ENCODE results near the gene CXCR6. TPM values are rescaled to one million over a fixed set of nuclear protein-coding genes. Genes with fewer than 3 reads are reported as not detected.

Gene CXCR6
- total RNA-seq, 1 donor from 2014 or later, result 9.3 TPM

GRCh38 chr3:45942051-45942825 lies 1.0 kb upstream of the CXCR6 start:
- H3K9me3 Mint-ChIP-seq, result peaks cover 3% of the 10 kb centered on the region
- no peaks in the 10 kb centered on the region for H3K27me3 Mint-ChIP-seq (ENCODE audit: low read depth)
- intact Hi-C loops (cut with micrococcal nuclease), result loop anchor here (2.0 to 10.0 kb wide), 3 partner anchors 77 to 430 kb away; partner anchors contain the start of gene CCR5
- H3K4me1 Mint-ChIP-seq (ENCODE audit: low read depth), result peaks cover 68% of the 10 kb centered on the region
- peak overlapping the region; percentile 82 for H3K27ac Mint-ChIP-seq
- H3K36me3 Mint-ChIP-seq (ENCODE audit: low read depth), result peaks cover 78% of the 10 kb centered on the region
- DNase-seq (ENCODE audit: low spot score), result no peak
- no peak overlapping the region for H3K4me3 Mint-ChIP-seq (ENCODE audit: low read depth)

- no peak for DNase-seq (ENCODE audit: low spot score)
- Mint-ChIP-seq H3K27me3 (ENCODE audit: low read depth) (no peaks in the 10 kb centered on the region), H3K9me3 (peaks cover 3% of the 10 kb centered on the region), H3K36me3 (ENCODE audit: low read depth) (peaks cover 84% of the 10 kb centered on the region), H3K4me3 (ENCODE audit: low read depth) (peak overlapping the region; percentile 58), H3K27ac (peak overlapping the region; percentile 78), H3K4me1 (ENCODE audit: low read depth) (peaks cover 80% of the 10 kb centered on the region)
- intact Hi-C loops (cut with micrococcal nuclease), result loop anchor here (5.0 to 10.0 kb wide), 2 partner anchors 340 to 427 kb away; partner anchors contain the start of gene CCR5
Observed at GRCh38 chr3:45944830-45945620, 1.8 kb downstream of the CXCR6 start.

- intact Hi-C loops (cut with micrococcal nuclease), result loop anchor here (10.0 kb wide), 1 partner anchor 338 kb away; no protein-coding TSS in a partner anchor
- Mint-ChIP-seq H3K9me3 (no peaks in the 10 kb centered on the region), H3K27ac (peak overlapping the region; percentile 7), H3K4me3 (ENCODE audit: low read depth) (no peak overlapping the region), H3K36me3 (ENCODE audit: low read depth) (peaks cover 84% of the 10 kb centered on the region), H3K4me1 (ENCODE audit: low read depth) (peaks cover 82% of the 10 kb centered on the region), H3K27me3 (ENCODE audit: low read depth) (no peaks in the 10 kb centered on the region)
- DNase-seq (ENCODE audit: low spot score), result no peak
Observed at GRCh38 chr3:45946307-45946706, 3.0 kb downstream of the CXCR6 start.

GRCh38 chr3:45946875-45947274 lies 3.6 kb downstream of the CXCR6 start:
- no peak overlapping the region for H3K4me3 Mint-ChIP-seq (ENCODE audit: low read depth)
- H3K4me1 Mint-ChIP-seq (ENCODE audit: low read depth), result peaks cover 85% of the 10 kb centered on the region
- DNase-seq (ENCODE audit: low spot score), result no peak
- H3K27me3 Mint-ChIP-seq (ENCODE audit: low read depth), result no peaks in the 10 kb centered on the region
- H3K27ac Mint-ChIP-seq, result peak overlapping the region; percentile 1
- H3K9me3 Mint-ChIP-seq, result no peaks in the 10 kb centered on the region
- peaks cover 84% of the 10 kb centered on the region for H3K36me3 Mint-ChIP-seq (ENCODE audit: low read depth)
- intact Hi-C loops (cut with micrococcal nuclease), result loop anchor here (10.0 kb wide), 1 partner anchor 338 kb away; no protein-coding TSS in a partner anchor

GRCh38 chr3:45947361-45947760 lies 4.1 kb downstream of the CXCR6 start:
- peak overlapping the region; percentile 57 for H3K27ac Mint-ChIP-seq
- intact Hi-C loops (cut with micrococcal nuclease), result loop anchor here (10.0 kb wide), 1 partner anchor 337 kb away; no protein-coding TSS in a partner anchor
- H3K36me3 Mint-ChIP-seq (ENCODE audit: low read depth), result peaks cover 88% of the 10 kb centered on the region
- H3K9me3 Mint-ChIP-seq, result no peaks in the 10 kb centered on the region
- no peak overlapping the region for H3K4me3 Mint-ChIP-seq (ENCODE audit: low read depth)
- no peak for DNase-seq (ENCODE audit: low spot score)
- H3K4me1 Mint-ChIP-seq (ENCODE audit: low read depth), result peaks cover 85% of the 10 kb centered on the region
- H3K27me3 Mint-ChIP-seq (ENCODE audit: low read depth), result no peaks in the 10 kb centered on the region

GRCh38 chr3:45948311-45948781 lies 5.1 kb downstream of the CXCR6 start:
- no peaks in the 10 kb centered on the region for H3K9me3 Mint-ChIP-seq
- peaks cover 82% of the 10 kb centered on the region for H3K4me1 Mint-ChIP-seq (ENCODE audit: low read depth)
- no peak for DNase-seq (ENCODE audit: low spot score)
- intact Hi-C loops (cut with micrococcal nuclease), result loop anchor here (10.0 kb wide), 1 partner anchor 336 kb away; no protein-coding TSS in a partner anchor
- H3K27ac Mint-ChIP-seq, result peak overlapping the region; percentile 57
- H3K4me3 Mint-ChIP-seq (ENCODE audit: low read depth), result no peak overlapping the region
- H3K27me3 Mint-ChIP-seq (ENCODE audit: low read depth), result no peaks in the 10 kb centered on the region
- H3K36me3 Mint-ChIP-seq (ENCODE audit: low read depth), result peaks cover 93% of the 10 kb centered on the region

- Mint-ChIP-seq H3K27ac (peak overlapping the region; percentile 57), H3K4me1 (ENCODE audit: low read depth) (peaks cover 78% of the 10 kb centered on the region), H3K27me3 (ENCODE audit: low read depth) (no peaks in the 10 kb centered on the region), H3K4me3 (ENCODE audit: low read depth) (no peak overlapping the region), H3K36me3 (ENCODE audit: low read depth) (peaks cover 94% of the 10 kb centered on the region), H3K9me3 (no peaks in the 10 kb centered on the region)
- intact Hi-C loops (cut with micrococcal nuclease), result loop anchor here (10.0 kb wide), 1 partner anchor 336 kb away; no protein-coding TSS in a partner anchor
- DNase-seq (ENCODE audit: low spot score), result no peak
Observed at GRCh38 chr3:45948881-45949280, 5.6 kb downstream of the CXCR6 start.

GRCh38 chr3:45949432-45949831 lies 6.2 kb downstream of the CXCR6 start:
- Mint-ChIP-seq H3K4me3 (ENCODE audit: low read depth) (no peak overlapping the region), H3K27me3 (ENCODE audit: low read depth) (no peaks in the 10 kb centered on the region), H3K36me3 (ENCODE audit: low read depth) (peaks cover 98% of the 10 kb centered on the region), H3K9me3 (no peaks in the 10 kb centered on the region), H3K4me1 (ENCODE audit: low read depth) (peaks cover 80% of the 10 kb centered on the region), H3K27ac (peak overlapping the region; percentile 78)
- intact Hi-C loops (cut with micrococcal nuclease), result loop anchor here (10.0 kb wide), 1 partner anchor 335 kb away; no protein-coding TSS in a partner anchor
- DNase-seq (ENCODE audit: low spot score), result no peak

GRCh38 chr3:45950131-45950530 lies 6.9 kb downstream of the CXCR6 start:
- intact Hi-C loops (cut with micrococcal nuclease), result loop anchor here (2.0 kb wide), 2 partner anchors 31 to 43 kb away; no protein-coding TSS in a partner anchor
- H3K27ac Mint-ChIP-seq, result peak overlapping the region; percentile 78
- H3K9me3 Mint-ChIP-seq, result no peaks in the 10 kb centered on the region
- H3K36me3 Mint-ChIP-seq (ENCODE audit: low read depth), result peaks cover 99% of the 10 kb centered on the region
- no peaks in the 10 kb centered on the region for H3K27me3 Mint-ChIP-seq (ENCODE audit: low read depth)
- DNase-seq (ENCODE audit: low spot score), result no peak
- H3K4me3 Mint-ChIP-seq (ENCODE audit: low read depth), result no peak overlapping the region
- peaks cover 75% of the 10 kb centered on the region for H3K4me1 Mint-ChIP-seq (ENCODE audit: low read depth)

GRCh38 chr3:45950686-45951600 lies 7.7 kb downstream of the CXCR6 start:
- Mint-ChIP-seq H3K9me3 (no peaks in the 10 kb centered on the region), H3K4me3 (ENCODE audit: low read depth) (no peak overlapping the region), H3K27ac (peak overlapping the region; percentile 78), H3K4me1 (ENCODE audit: low read depth) (peaks cover 76% of the 10 kb centered on the region), H3K27me3 (ENCODE audit: low read depth) (no peaks in the 10 kb centered on the region), H3K36me3 (ENCODE audit: low read depth) (peaks cover 98% of the 10 kb centered on the region)
- intact Hi-C loops (cut with micrococcal nuclease), result loop anchor here (1.0 to 2.0 kb wide), 3 partner anchors 11 to 42 kb away; no protein-coding TSS in a partner anchor
- DNase-seq (ENCODE audit: low spot score), result no peak

GRCh38 chr3:45951946-45952345 lies 8.7 kb downstream of the CXCR6 start:
- Mint-ChIP-seq H3K9me3 (no peaks in the 10 kb centered on the region), H3K36me3 (ENCODE audit: low read depth) (peaks cover 95% of the 10 kb centered on the region), H3K4me3 (ENCODE audit: low read depth) (no peak overlapping the region), H3K27me3 (ENCODE audit: low read depth) (no peaks in the 10 kb centered on the region), H3K27ac (peak overlapping the region; percentile 78), H3K4me1 (ENCODE audit: low read depth) (peaks cover 66% of the 10 kb centered on the region)
- DNase-seq (ENCODE audit: low spot score), result no peak
- intact Hi-C loops (cut with micrococcal nuclease), result loop anchor here (1.0 to 2.0 kb wide), 3 partner anchors 10 to 41 kb away; no protein-coding TSS in a partner anchor
